HepG2 (cell line): Measurements from ENCODE around the gene PKIB. TPM values are rescaled to one million over a fixed set of nuclear protein-coding genes. Genes with fewer than 3 reads are reported as not detected.

Experiments
- ATAC-seq: fragments of 200-7000 bp; cut with Tn5 transposase; 3 replicates; pipeline ENCODE4 v1.9.1; 2020; ENCODE audit warnings: mild to moderate bottlenecking, moderate library complexity
- BruUV-seq: library from RNA; stranded (reverse); fragments of 400-500 nt; replicated peaks from 2 replicates; lab custom pipeline; 2021; lab: Mats Ljungman, UMichigan
- CTCF ChIA-PET: fragments of 300-600 bp; formaldehyde crosslinking; extraction: SDS; loops from one replicate; lab custom pipeline; 2021; ENCODE audit warnings: low total read pairs, inconsistent platforms, low intra/inter-chr PET ratio; lab: Yijun Ruan, JAX
- POLR2A ChIA-PET: fragments of 350-600 bp; sonication (Branson Sonifier 250); formaldehyde crosslinking; loops from one replicate; lab custom pipeline; 2020; ENCODE audit warnings: antibody characterized with exemption, inconsistent platforms; lab: Yijun Ruan, JAX
- DNase-seq: peaks from one replicate; pipeline ENCODE4 v3.0.0-alpha.2; 2015; ENCODE audit warnings: low spot score
- FAIRE-seq: peaks from 3 replicates; lab custom pipeline; 2011; peaks lifted over from hg19 to GRCh38; lab: Jason Lieb, UNC
- H2AFZ ChIP-seq: one replicate; pipeline ENCODE4 v1.6.1; 2011; ENCODE audit warnings: low read length, inconsistent platforms
- H3K27ac ChIP-seq: fragments of 300-600 bp; 3 replicates; pipeline ENCODE4 v1.8.0; 2011; ENCODE audit warnings: mixed run types, mild to moderate bottlenecking, mixed read lengths, low read length, inconsistent platforms; ENCODE audit not compliant: insufficient read depth; ENCODE audit errors: extremely low read length
- H3K27me3 ChIP-seq, 2 experiments: fragments of 200-600 bp in 1 of 2; 2 replicates in 1 of 2; 3 replicates in 1 of 2; pipeline versions ENCODE4 v1.6.0 to v1.8.0; 2011; ENCODE audit warnings: low read length in 2 of 2, mild to moderate bottlenecking in 2 of 2, moderate library complexity in 2 of 2, inconsistent platforms in 1 of 2; ENCODE audit not compliant: insufficient read depth in 2 of 2, control insufficient read depth in 1 of 2
- H3K36me3 ChIP-seq, 2 experiments: fragments of 200-600 bp in 1 of 2; replicated peaks in 1 of 2; 2 replicates in 1 of 2; 3 replicates in 1 of 2; pipeline versions ENCODE4 v1.5.1 to v1.8.0; 2011; ENCODE audit warnings: low read length in 2 of 2, inconsistent platforms in 1 of 2; ENCODE audit not compliant: insufficient read depth in 2 of 2, control insufficient read depth in 1 of 2
- H3K4me1 ChIP-seq: 2 replicates; pipeline ENCODE4 v1.5.1; 2012; ENCODE audit warnings: low read length, inconsistent platforms; ENCODE audit not compliant: insufficient read depth
- H3K4me2 ChIP-seq: 2 replicates; pipeline ENCODE4 v1.6.0; 2011; ENCODE audit warnings: low read depth, low read length, inconsistent platforms
- H3K4me3 ChIP-seq, 3 experiments: fragments of 200-600 bp in 1 of 3; sonication (generic), shearing (Covaris generic) in 1 of 3; replicated peaks in 1 of 3; 2 replicates each; pipeline ENCODE4 v1.5.1; 2011 to 2016; ENCODE audit warnings: low read length in 3 of 3, inconsistent platforms in 2 of 3, low read depth in 2 of 3, mild to moderate bottlenecking in 2 of 3, control low read depth in 1 of 3, mixed read lengths in 1 of 3; ENCODE audit not compliant: insufficient read depth in 1 of 3
- H3K79me2 ChIP-seq: one replicate; pipeline ENCODE4 v1.6.1; 2011; ENCODE audit warnings: low read length, inconsistent platforms; ENCODE audit not compliant: insufficient read depth
- H3K9ac ChIP-seq: 2 replicates; pipeline ENCODE4 v1.6.0; 2011; ENCODE audit warnings: mild to moderate bottlenecking, low read depth, low read length, inconsistent platforms; ENCODE audit not compliant: insufficient read depth
- H3K9me3 ChIP-seq: 2 replicates; pipeline ENCODE4 v1.5.1; 2012; ENCODE audit warnings: mild to moderate bottlenecking, low read length
- H4K20me1 ChIP-seq: 2 replicates; pipeline ENCODE4 v1.6.0; 2011; ENCODE audit warnings: inconsistent platforms, mild to moderate bottlenecking, low read length, moderate library complexity; ENCODE audit not compliant: insufficient read depth
- CAMTA2 ChIP-seq: sonication (generic); formaldehyde crosslinking; IDR thresholded peaks from 2 replicates; pipeline ENCODE4 v1.4.0; 2020; ENCODE audit warnings: mild to moderate bottlenecking, missing genetic modification reagents, borderline replicate concordance
- CENPBD1 ChIP-seq: sonication (generic); formaldehyde crosslinking; IDR thresholded peaks from 2 replicates; pipeline ENCODE4 v1.8.0; 2022; ENCODE audit warnings: missing genetic modification reagents, low read depth, mild to moderate bottlenecking, borderline replicate concordance
- DBP ChIP-seq: sonication (generic); formaldehyde crosslinking; IDR thresholded peaks from 2 replicates; pipeline ENCODE4 v1.4.0; 2020; ENCODE audit warnings: missing genetic modification reagents; ENCODE audit errors: not compliant biosample characterization
- GATAD1 ChIP-seq: IDR thresholded peaks from 2 replicates; pipeline ENCODE4 v1.6.1; 2016; ENCODE audit warnings: missing genetic modification reagents, missing compliant biosample characterization
- GLI4 ChIP-seq: sonication (generic); formaldehyde crosslinking; IDR thresholded peaks from 2 replicates; pipeline ENCODE4 v1.5.1; 2020; ENCODE audit warnings: missing genetic modification reagents, mild to moderate bottlenecking, moderate library complexity, borderline replicate concordance
- IRF9 ChIP-seq: sonication (generic); formaldehyde crosslinking; IDR thresholded peaks from 2 replicates; pipeline ENCODE4 v1.8.0; 2022; ENCODE audit warnings: missing genetic modification reagents, mild to moderate bottlenecking, borderline replicate concordance
- MAF1 ChIP-seq: sonication (generic); formaldehyde crosslinking; IDR thresholded peaks from 2 replicates; pipeline ENCODE4 v1.5.0; 2020; ENCODE audit warnings: missing genetic modification reagents, borderline replicate concordance
- RERE ChIP-seq: IDR thresholded peaks from 2 replicates; pipeline ENCODE4 v1.6.1; 2016; ENCODE audit warnings: low read depth, missing genetic modification reagents, missing compliant biosample characterization
- RORA ChIP-seq: sonication (generic); formaldehyde crosslinking; IDR thresholded peaks from 2 replicates; pipeline ENCODE4 v1.5.0; 2020; ENCODE audit warnings: mild to moderate bottlenecking, missing genetic modification reagents, moderate library complexity
- SALL2 ChIP-seq: sonication (generic); formaldehyde crosslinking; IDR thresholded peaks from 2 replicates; pipeline ENCODE4 v1.8.1; 2023; ENCODE audit warnings: mild to moderate bottlenecking, missing genetic modification reagents, inconsistent platforms
- TAF1 ChIP-seq: sonication (generic); formaldehyde crosslinking; IDR thresholded peaks from 2 replicates; pipeline ENCODE4 v1.4.0; 2020; ENCODE audit warnings: missing genetic modification reagents
- ZNF329 ChIP-seq: sonication (generic); formaldehyde crosslinking; IDR thresholded peaks from 2 replicates; pipeline ENCODE4 v1.9.0; 2021; ENCODE audit warnings: low read depth, mild to moderate bottlenecking, missing genetic modification reagents
- ZNF503 ChIP-seq: sonication (generic); formaldehyde crosslinking; IDR thresholded peaks from 2 replicates; pipeline ENCODE4 v1.4.0; 2020; ENCODE audit warnings: missing genetic modification reagents
- WGBS: methylation state at CpG from one replicate; pipeline ENCODE4 v1.1.6; 2017; ENCODE audit warnings: low lambda C conversion rate; 5-methylcytosine and 5-hydroxymethylcytosine counted together
- in situ Hi-C: cut with HindIII; loops from 2 replicates; pipeline ENCODE4 v1.10.0; 2017; ENCODE audit warnings: low pct_unique_long_range_greater_than_20kb; ENCODE audit not compliant: extremely low pct_ligation_motif_present
- intact Hi-C: fragments of 100-400 bp; cut with micrococcal nuclease; formaldehyde crosslinking; loops from one replicate; pipeline ENCODE4 v1.10.0; 2022; ENCODE audit not compliant: unreplicated experiment
- polyA plus RNA-seq, 8 experiments: library from polyadenylated mRNA; depleted of rRNA in 3 of 8; stranded (reverse) in 7 of 8; unstranded in 1 of 8; fragments of >200 nt; fragmentation: Illumina TruSeq in 4 of 8; extraction: Trizol in 4 of 8; gene quantifications; 2 replicates each; pipeline versions ENCODE4 v1.2.1 to v1.2.3, GENCODE V29; 2011 to 2016; ENCODE audit warnings: low read depth in 4 of 8, missing spikeins in 1 of 8, mixed read lengths in 1 of 8; ENCODE audit not compliant: insufficient read depth in 1 of 8
- total RNA-seq, 5 experiments: library from RNA; depleted of rRNA; stranded (reverse); fragments of >200 nt; fragmentation: Illumina TruSeq; extraction: Trizol; gene quantifications; 2 replicates each; pipeline ENCODE4 v1.2.3, GENCODE V29; 2016; ENCODE audit warnings: low read depth in 1 of 5
- TF ChIP-seq, protein P1 (sequence below): sonication (generic); formaldehyde crosslinking; IDR thresholded peaks from 2 replicates; pipeline ENCODE4 v1.4.0; 2020; ENCODE audit warnings: mild to moderate bottlenecking, missing genetic modification reagents

The PKIB gene
- total and polyA plus RNA-seq, 2 of the 13 experiments (the other 11 are each of a cell fraction or from before 2014, with no cell fraction given), result 1.4 to 1.5 TPM

DNA sequence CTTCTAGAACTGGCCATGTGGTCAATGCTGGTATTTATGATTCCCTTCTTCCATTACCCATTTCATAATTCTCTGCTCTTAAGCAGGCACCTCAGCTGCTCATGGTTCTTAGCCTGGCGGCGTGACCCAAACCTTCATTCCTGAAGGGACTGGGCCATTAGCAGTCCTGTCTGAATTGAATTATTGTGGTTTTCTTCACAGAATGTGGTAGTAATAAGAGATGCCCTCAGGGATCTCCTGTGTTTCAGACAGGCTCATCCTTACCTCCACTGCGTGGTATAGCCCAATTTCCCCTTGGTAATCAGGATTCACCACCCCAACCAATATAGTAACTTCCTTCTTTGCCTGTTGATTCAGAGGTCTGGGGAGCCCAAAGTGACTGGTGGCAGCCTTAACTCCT is 37.6 kb downstream of the PKIB start:
- H3K79me2 ChIP-seq, result no peaks in the 10 kb centered on the region
- WGBS, result 21% methylated on average over 3 of the region's 3 CpGs
- H3K4me3 ChIP-seq, result no peak overlapping the region
- H3K9me3 ChIP-seq, result no peaks in the 10 kb centered on the region
- H3K27ac ChIP-seq, result no peak overlapping the region
- DNase-seq (no peak), ATAC-seq (no peak), FAIRE-seq (no peak)
- no peak for TF ChIP-seq SALL2
- TF ChIP-seq RORA (CRISPR knock-in tag), result no peak
- TF ChIP-seq MAF1 (CRISPR knock-in tag), result no peak
- TF ChIP-seq TAF1, result no peak
- no peak for TF ChIP-seq RERE
- no peak for TF ChIP-seq ZNF329 (CRISPR knock-in tag)
- no peak for TF ChIP-seq CAMTA2
- TF ChIP-seq DBP, result no peak
- no peak for TF ChIP-seq GATAD1
- TF ChIP-seq, protein P1, sequence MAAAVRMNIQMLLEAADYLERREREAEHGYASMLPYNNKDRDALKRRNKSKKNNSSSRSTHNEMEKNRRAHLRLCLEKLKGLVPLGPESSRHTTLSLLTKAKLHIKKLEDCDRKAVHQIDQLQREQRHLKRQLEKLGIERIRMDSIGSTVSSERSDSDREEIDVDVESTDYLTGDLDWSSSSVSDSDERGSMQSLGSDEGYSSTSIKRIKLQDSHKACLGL, result no peak
- TF ChIP-seq IRF9 (CRISPR knock-in tag), result no peak
- no peak for TF ChIP-seq ZNF503
- no peak for TF ChIP-seq CENPBD1 (CRISPR knock-in tag)
- no peak for TF ChIP-seq GLI4 (CRISPR knock-in tag)
- H4K20me1 ChIP-seq, result no peaks in the 10 kb centered on the region
- in situ Hi-C loops (no loop called here), intact Hi-C loops (no loop called here)
- POLR2A ChIA-PET, result no interaction called here
- no peak overlapping the region for H2AFZ ChIP-seq
- H3K4me1 ChIP-seq, result peaks cover 17% of the 10 kb centered on the region
- H3K36me3 ChIP-seq, result no peaks in the 10 kb centered on the region
- no TSS peak for BruUV-seq
- no peak overlapping the region for H3K9ac ChIP-seq
- H3K27me3 ChIP-seq, result no peaks in the 10 kb centered on the region
- CTCF ChIA-PET, result no interaction called here
- H3K4me2 ChIP-seq, result no peak overlapping the region
